GM19025 (cell line): Measurements from ENCODE around the gene SLC37A2.

Source experiments
- ATAC-seq: cut with Tn5 transposase; IDR thresholded peaks from one replicate; pipeline ENCODE4 v1.9.1; 2021; ENCODE audit warnings: mild to moderate bottlenecking, low read depth, moderate library complexity; ENCODE audit not compliant: unreplicated experiment

SLC37A2 gene

DNA sequence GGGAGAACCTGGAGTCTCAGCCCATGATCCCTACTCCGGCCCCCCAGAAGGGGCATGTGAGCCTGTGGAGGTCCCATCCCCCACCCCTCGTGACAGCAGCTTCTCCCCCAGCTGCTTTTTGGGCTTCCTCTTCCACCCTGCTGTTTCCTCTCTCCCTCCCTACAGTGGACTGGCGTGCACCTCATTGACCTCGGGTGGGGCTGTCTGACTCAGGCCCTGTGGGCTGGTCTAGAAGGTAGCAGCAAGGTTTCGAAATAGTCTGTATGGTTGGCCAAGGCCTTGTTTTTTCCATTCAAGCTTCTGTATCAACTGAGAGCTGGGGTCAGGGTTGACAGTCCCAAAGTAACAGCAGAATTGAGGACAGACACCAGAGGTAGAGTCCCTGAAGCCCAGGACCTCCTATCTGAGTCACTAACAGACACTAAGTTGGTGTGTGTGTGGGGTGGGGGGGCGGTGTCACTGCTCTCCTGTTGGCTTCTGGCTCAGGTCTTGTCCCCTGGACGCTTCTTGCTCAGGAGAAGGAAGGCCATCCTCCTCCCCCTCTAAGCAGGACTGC lies 7.7 kb downstream of the SLC37A2 start:
- ATAC-seq, result peak; percentile 55

DNA sequence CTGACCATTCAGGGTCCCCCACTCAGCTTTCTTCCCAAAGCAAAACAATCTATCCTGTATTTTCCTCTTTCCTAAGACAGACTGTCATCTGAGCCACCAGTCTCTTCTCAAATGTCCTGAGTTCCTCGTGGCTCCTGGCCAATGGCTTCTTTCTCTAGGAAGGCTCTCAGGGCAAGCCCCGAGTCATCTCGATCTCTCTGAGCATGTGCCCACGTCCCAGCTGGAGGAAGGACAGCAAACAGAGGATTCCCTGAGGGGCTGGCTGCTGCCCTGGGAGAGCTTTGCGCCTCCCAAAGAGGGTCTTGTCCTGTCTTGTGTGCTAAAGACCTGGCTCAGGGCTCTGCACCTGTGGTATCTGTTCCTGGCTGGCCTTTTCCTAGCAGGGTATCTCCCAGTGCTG lies 8.3 kb downstream of the SLC37A2 start:
- ATAC-seq, result no peak

DNA sequence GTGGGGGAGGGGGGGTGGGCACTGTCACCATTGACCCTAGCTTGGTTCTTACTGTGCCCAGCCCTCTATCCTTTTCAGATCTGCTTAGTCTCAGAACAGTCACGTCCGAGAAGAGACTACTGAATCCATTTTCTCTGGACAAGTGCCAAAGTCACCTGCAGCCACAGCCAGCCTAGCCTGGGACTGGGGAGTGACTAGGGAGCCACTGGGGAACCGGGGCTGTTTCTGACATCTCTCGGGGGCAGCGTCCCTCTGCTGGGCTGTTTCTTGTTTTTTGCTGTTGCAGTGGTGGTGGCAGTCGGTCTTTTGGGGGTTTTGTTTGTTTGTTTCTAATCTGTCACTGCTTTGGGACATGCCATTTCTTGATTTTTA lies 8.7 kb downstream of the SLC37A2 start:
- ATAC-seq, result no peak

DNA sequence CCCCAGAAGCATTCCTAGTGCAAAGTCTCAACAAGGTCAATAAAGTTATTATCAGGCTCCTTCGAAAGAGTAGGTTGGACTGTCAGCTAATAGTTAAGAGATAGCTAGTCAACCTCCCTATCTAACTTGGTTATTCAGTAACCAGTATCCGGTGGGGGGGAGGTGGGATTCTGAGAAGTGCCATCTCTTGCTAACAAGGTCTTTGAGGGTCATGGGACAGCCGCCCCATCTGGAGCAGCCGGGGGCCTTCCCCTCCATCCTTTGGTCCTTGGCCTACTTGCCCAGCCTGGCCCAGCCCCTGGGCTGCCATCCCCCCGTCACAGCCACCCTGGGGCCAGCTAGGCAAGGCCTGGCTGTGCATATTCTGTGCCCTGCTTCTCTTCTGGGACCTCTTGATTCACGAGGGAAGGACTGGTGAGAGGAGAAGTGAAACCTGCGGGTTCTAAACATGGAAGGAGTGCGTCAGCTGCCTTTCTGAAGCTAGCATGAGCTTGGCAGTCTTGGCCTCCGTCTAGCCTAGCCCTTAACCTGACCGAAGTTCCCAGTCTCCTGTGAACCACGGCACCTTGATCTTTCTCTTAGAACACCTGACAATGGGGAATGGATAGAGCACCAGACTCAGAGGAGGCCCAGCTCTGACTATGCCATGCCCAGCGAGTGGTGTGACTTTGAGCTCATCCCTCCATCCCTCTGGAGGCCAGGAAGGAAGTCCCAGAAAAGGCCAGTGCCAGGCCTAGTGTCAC lies 9.3 kb downstream of the SLC37A2 start:
- ATAC-seq, result peak; percentile 74

DNA sequence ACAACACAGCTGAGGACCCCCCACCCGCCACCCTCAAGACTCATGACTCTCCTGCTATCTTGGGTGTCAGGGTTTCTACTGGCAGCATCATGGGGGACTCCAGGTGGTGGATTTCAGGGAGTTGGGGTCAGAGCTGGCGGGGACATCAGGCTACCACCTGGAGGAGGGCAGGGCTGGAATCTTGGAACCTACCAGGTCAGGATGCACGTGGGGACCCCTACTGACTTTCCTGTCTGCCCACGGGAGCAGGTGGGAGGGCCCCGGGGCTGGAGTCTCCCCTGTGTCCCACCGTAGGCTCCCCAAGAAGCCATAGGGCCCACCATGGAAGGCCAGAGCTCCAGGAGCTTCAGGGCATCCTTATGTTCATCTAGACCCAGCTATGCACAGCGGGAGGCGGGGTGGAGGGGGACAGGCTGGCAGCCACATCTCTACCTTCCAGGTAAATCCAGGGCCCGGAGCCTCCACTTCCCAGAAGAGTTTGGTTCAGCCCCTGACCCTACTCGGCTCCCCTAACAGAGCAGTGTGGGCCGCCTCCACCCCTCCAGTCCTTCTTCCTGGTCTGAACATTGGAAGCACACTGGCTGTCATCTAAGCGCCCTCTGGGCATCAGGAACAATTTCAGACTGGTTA lies 10.0 kb downstream of the SLC37A2 start:
- ATAC-seq, result no peak

DNA sequence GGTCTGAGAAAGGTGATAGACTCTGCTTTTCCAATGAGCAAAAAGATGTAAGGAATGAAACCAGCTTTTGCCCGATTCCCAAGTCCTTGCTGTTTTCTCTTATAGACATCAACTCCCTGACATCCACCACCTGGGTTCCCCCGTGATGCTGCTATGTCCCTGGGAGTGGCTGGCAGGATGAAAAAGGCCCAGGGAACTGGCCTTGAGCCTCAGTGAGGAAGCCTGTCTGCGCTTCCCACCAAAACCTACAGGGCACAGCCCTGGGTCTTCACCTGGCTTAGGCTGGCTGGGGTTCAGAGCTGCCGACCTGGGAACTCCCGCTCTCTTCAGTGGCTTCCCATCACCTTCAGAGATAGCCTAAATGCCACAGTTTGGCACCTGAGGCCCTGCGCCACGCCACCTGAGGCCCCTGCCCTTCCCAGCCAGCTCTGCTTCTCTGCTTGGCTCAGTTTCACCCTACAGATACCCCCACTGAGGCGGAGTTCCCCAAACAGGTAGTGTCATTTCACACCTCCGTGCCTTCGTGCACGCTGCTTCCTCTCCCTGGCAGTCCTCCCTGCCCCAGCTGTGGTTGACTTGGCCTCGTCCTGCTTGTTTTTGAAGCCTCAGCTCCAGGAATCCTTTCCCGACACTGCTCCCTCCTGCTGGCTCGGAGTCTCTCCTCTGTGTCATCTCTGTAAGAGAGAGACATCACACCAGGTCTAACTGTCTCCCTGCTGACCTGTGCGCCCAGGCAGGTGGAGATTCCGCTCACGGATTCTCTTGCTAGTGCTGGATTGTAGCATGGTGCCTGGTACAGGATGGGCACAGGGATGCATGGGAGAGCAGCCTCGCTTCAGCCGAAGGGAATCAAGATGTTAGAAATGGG lies 10.7 kb downstream of the SLC37A2 start:
- ATAC-seq, result no peak

DNA sequence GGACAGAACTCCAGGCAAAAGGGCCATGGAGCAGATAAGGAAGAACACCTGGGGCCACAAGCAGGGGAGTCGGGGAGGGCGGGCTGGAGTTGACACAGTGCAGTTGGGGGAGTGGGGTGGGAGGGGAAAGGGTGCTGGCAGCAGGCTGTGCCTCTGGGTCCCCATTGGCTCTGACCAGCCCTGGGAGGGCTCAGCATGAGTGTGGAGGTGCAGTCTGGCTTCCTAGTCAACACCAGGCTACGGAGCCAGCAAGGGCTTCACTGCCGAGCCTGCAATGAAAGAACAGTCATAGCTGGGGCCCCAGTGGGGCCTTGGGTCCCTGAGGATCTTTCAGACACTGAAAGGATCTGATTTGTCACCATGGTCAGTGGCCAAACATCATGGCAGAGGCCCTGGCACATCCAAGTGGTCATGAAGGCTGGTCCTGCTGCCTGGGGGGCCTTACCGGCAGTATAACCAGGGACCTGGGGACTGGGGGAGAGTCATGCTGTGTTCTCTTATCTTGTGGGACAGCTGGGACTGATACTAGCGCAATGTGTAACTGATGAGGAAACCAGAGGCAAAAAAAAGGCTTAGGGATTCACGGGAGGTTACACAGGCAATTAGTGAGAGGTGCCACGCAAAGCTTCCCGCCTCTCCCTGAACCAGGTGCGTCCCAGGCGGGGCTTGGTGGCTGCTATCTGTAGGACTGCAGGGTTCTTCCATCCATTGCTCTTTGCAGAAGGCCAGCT lies 11.6 kb downstream of the SLC37A2 start:
- no peak for ATAC-seq

DNA sequence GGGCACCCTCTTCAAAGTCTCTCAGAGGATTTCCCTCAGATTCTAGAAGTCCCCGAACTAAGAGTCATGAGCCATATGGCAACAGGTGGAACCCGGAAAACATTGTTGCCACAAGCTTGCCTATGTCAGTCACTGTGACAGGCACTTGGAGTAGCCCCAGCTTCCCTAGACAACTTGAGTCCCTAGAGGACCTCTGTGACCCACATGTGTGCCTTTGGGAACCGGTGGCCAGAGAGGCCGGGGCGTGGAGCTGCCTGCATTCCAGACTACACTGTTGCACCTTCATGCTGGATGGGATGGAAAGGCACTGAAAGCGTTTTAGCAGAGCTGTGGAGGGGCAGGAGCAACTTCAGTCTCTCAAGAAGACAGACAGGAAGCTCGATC lies 12.1 kb downstream of the SLC37A2 start:
- no peak for ATAC-seq

DNA sequence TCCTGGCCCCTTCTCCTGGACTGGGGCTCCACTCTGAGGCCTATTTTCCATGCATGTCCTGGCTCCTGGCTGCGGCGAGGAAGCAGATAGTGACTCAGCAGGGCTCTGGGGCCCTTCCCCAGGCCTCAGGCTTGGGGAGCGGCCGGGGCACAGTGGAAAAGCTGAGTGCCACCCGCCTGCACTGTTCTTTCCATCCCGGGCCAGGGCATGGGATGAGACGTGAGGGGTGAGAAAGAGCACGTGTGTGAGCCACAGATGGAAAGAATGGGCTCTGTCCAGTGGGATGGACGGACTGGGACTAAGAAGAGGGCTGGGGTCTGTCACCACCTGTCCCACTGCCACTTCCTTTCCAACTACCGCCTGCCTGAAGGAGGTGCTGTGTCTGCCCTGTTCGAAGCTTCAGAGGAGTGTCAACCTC lies 12.8 kb downstream of the SLC37A2 start:
- ATAC-seq, result no peak

DNA sequence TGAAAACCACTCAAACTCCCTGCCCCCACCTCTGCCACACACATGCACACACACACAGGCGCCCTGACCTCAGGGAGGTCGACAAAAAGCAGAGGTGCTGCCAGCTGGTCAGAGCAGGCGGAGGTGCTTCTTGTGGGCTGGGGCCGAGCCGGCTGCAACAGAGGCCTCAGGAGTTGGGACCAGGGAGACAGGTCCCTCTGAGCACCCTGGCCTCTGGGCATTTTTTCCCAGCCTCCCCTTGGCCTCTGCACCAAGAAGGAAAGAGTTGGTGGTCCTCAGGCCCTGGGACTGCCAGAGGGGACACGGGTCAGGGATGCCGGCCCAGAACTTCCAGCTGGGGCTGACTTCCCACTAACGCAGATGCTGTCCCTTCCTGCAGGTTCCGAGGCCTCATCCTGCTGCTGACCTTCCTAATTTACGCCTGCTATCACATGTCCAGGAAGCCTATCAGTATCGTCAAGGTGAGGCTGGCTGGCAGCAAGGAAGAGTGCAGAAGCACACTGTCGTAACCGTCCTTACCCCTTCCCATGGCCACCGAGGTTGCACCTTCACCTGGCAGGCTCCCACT lies 13.4 kb downstream of the SLC37A2 start:
- no peak for ATAC-seq

DNA sequence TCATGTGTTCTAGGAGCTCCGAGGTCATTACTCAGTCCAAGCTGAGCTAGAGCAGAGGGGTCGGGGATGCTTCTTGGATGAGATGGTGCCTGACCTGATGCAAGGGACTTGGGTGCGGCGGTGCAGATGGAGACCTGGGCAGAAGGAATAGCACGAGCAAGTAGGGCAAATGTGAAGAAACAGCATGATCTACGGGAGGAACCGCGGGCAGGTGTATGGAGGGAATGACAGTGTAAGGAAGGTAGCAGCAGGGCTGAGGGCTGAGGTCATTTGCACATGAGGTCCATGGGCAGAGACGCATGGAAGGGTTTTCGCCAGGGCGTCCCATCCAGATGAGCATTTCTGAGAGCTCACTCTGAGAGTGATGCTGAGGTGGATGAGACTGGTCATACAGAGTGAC lies 14.9 kb downstream of the SLC37A2 start:
- no peak for ATAC-seq

DNA sequence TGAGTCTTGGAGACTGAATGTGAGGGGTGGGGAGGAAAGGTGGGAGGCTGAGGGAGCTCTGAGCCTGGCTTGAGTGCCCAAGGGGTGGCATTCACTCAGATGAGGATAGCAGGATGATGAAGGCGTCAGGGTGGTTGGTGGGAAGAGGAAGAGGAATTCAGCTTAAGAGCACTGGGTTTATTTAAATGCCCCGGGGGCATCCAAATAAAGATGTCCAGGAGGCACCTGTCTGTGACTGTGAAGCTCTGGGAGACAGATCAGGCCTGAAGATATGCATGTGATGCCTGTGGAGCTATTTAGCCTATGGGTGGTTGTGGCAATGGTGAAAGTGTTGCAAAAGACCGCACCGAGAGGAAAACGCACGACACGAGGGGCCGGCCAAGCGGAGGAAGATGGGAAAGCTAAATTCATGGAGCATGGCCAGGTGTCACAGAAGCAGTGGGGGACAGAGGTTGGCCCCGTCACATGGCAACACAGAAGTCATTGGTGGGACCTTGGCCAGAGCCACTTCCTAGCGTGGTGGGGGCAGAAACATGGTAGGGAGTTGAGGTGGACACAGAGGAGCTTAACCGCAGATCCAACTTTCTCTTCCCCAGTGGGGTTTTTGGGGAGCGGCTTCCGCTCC lies 15.5 kb downstream of the SLC37A2 start:
- no peak for ATAC-seq

DNA sequence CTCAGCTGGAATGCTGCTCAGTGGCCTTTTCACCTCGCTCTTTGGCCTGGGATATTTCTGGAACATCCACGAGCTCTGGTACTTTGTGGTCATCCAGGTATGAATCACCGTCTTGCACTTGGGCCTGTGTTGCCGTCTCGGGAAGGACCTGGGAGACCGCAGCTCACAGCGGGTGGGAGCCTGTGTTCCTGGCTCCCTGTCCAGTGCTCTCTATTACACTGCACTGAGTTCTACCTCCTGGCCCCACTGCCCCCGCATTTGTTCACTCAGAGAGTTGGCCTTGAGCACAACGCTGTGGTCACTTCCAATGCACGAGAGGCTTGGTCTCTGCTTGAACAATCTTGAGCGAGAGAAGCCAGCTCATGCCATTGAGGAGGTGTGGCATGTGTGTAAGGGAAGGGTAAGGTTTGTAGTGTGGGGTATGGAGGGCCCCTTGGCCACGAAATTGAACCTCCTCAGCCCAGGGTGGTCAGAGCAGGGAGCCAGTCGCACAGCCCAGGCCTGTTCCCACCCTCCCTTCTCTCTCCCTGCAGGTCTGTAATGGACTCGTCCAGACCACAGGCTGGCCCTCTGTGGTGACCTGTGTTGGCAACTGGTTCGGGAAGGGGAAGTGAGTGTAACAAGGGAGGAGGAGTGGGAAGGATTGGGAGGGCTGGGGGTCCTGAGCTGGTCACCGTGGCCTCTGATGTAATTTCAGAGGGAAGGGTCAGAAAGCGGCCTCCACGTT lies 16.2 kb downstream of the SLC37A2 start:
- no peak for ATAC-seq

DNA sequence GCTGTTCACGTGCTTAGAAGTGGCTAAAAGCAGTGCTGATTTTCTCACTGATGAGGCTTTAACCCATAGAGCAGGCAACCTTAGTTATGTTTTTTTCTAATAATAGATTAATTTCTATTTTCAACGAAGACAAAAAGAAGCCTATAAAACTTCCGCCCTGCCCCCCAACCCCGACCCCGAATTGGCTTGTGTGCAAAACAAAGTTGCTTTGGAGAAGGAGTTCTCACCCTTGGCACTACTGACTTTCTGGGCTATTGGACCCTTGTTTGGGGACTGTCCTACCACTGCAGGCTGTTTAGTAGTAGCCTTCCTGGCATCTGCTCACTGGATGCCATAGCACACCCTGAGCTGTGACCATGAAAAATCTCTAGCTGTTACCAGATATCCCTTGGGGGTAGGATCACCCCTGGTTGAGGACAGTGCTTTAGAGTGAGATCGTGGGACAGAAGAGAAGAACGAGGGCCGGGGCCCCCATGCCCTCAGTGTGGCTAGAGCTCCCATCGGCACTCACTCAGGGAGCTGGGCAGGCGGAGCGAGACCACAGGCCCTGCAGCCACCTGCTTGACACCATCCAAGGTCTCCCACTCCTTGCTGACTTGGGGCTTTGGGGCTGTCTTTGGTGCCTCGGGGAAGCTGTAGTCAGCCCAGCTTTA lies 16.9 kb downstream of the SLC37A2 start:
- no peak for ATAC-seq

DNA sequence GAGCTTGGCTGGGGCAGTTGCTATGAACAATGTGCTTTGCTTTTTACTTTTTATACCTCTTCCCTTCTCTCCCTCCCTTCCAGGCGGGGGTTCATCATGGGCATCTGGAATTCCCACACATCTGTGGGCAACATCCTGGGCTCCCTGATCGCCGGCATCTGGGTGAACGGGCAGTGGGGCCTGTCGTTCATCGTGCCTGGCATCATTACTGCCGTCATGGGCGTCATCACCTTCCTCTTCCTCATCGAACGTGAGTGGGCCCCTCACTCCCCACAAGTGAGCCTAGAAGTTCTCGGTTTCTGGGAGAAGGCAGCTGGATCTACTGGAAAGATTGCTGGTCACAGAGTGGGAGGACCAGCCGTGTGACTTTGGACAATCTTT lies 17.4 kb downstream of the SLC37A2 start:
- no peak for ATAC-seq

DNA sequence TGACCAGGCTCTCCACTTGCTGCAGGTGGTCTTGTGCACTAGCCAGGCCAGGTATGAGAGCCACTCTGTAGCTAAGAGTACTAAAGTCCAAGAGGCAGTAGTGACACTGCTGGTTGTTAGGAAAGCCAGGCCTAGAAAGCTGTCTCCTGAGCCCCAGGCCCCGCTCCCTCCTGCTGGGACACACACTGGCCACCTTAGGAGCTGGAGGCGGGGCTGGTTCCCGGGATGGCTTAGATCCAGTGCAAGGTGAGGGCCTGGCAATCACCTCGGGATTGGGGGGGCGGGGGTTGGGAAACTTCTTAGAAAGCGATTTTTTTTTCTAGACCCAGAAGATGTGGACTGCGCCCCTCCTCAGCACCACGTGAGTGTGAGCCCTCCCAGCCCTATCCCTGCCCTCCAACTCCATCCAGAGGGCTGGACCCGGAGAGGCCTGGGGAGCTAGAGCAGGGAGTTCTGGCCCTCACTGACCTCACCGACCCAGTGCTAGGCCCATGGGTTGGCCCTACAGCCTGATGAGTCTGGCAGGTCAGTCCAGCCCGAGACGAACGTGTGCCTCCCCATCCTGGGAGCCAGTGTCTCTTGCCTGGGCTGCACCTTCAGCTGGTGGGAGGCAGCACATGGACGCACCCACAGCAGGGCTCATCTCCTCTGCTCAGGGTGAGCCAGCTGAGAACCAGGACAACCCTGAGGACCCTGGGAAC lies 18.1 kb downstream of the SLC37A2 start:
- no peak for ATAC-seq

DNA sequence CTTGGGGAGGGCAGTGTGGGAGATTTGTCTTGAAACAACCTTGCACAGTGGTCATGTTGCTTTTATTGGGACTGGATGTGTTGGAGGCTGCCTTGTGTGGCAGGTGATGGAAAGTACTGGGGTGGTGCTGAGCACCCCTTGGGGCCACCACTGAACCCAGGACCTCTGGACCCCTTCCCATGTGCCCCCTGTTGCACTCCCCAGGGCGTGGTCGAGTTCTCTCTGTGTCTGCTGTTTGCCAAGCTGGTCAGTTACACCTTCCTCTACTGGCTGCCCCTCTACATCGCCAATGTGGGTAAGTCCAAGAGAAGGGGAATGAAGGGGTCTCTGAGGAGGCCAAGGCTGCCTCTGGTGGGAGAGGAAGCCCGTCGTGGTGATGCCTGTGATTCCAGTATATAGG lies 18.9 kb downstream of the SLC37A2 start:
- ATAC-seq, result no peak
